SKM-1 (cell line): ENCODE results near the gene CHRD.
"Not testable (repeated sequence)": the region's sequence is repeated elsewhere in the genome, so short reads cannot be mapped to it uniquely, and the experiment has no call there.

Experiments
- DNase-seq: peaks from one replicate; lab custom pipeline; 2025; ENCODE audit not compliant: unreplicated experiment; lab: John Stamatoyannopoulos, UW

CHRD gene

GRCh38 chr3:184379358-184380184 lies at the start of gene CHRD:
CHRD (plus strand) TSS chr3:184380054; CDS start chr3:184380319, 265 bp downstream.
- no peak for DNase-seq

GRCh38 chr3:184332370-184333090 lies 47.3 kb upstream of the CHRD start:
- DNase-seq: no peak

DNA sequence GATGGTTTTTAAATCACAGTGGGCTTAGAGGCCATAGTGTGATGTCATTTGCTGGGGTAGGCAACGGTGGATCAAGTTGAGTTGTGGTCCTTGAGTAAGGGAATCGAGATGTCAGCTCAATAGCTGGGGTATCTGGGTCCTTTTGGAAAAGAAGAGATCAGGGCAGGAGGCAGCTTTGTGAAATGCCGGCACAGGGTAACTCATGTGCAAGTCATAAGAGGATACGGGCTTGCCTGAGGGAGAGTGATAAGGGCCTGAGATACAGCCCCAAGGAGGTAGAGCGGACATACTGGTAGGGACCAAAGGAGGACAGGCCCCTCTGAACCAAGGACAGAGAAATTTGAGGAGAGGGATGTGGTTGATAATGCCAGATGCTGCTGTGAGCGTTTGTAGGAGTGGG lies 46.7 kb upstream of the CHRD start:
- no peak for DNase-seq

DNA sequence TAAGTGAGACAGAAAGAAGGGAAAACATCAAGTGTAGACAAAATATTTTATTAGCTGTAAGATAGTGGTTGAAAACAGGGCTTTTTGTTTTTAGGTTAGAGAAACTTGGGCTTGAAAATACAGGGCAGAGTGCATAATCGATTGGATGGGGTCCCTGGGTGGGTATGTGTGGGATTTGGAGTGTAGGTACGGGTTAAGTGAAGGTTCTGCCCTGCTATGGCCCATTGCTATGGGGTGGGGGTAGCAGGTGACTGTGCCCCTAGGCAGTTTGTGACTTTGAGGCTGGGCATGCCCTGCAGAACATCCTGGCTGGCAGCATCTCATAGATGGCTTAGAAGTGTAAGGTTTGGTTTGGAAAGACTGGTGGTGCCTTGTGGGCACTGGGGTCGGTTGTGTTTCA lies 46.2 kb upstream of the CHRD start:
- DNase-seq: no peak

- no peak for DNase-seq
These were observed 45.2 kb upstream of the CHRD start for GRCh38 chr3:184334470-184335158.

DNA sequence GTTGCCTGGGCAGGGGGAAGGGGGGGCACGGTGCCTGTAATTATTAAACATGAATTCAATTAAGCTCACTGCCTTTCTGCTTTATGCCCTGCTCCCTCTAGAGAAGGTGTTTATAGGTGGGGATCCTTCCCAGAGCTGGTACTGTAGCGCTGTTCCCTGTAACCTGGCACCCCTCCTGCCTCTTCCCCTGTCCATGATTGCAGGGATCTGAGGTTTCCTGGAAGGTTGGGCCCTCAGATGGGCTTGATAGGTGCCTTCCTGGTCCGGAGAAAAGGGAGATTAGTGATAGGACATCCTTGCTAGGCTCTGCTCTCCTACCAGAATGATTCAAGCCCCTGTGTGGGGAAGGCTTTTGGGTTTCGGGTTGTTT lies 44.6 kb upstream of the CHRD start:
- DNase-seq: no peak

GRCh38 chr3:184335661-184336546 lies 44.0 kb upstream of the CHRD start:
- peak; percentile 53 for DNase-seq

- no peak for DNase-seq
These were observed 43.1 kb upstream of the CHRD start for GRCh38 chr3:184336547-184337398.

GRCh38 chr3:184337399-184337714 lies 42.5 kb upstream of the CHRD start, which contains the start of gene FAM131A:
FAM131A (plus strand) TSS chr3:184337600; CDS start chr3:184337631, 31 bp downstream.
- no peak for DNase-seq

DNA sequence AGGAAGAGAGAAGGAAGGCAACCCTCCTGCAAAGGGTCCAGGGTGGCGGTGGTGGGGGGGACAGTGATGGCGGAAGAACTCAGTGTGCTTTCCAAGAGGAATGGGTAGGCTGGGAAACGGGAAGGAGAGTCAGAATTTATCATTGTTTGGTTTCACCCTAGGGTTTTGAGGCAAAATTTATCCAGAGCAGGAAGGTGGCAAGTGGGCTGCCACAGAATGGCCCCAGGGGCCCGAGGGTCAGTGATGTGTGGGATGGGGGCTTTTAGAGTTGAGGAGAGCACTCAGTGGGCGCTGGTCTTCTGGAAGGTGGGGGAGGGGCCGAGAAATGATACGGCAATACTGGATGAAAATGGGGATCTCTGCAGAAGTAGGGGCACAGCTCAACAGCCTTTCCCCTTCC lies 41.9 kb upstream of the CHRD start:
- no peak for DNase-seq

DNA sequence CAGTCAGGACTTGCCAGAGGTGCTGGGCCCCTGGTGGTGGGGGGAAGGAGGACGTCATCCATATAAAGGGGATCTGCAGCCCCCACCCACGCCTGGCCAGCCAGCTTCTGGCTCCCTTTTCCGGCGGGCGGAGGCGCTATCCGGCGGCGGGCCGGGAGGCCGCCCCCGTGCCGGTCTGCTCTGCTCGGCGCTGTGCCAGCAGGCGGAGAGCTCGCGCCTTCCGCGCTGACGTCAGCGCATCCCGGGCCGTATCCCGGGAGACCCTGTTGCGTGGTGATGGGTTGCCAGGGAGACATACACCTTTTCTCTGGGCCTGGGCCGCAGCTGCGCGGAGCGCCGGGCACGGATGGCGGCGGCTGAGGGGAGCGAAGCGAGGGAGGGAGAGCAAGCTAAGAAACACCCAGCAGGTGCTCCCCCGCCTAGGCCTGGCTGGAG lies 41.3 kb upstream of the CHRD start:
- no peak for DNase-seq

GRCh38 chr3:184339001-184339400 lies 40.9 kb upstream of the CHRD start:
- no peak for DNase-seq

- not testable (repeated sequence) for DNase-seq
These were observed 40.3 kb upstream of the CHRD start for GRCh38 chr3:184339451-184340135.

- DNase-seq: no peak
These were observed 37.9 kb upstream of the CHRD start for GRCh38 chr3:184341925-184342324.

GRCh38 chr3:184343200-184343876 lies 36.5 kb upstream of the CHRD start:
- DNase-seq: no peak

GRCh38 chr3:184344579-184345316 lies 35.1 kb upstream of the CHRD start:
- no peak for DNase-seq

DNA sequence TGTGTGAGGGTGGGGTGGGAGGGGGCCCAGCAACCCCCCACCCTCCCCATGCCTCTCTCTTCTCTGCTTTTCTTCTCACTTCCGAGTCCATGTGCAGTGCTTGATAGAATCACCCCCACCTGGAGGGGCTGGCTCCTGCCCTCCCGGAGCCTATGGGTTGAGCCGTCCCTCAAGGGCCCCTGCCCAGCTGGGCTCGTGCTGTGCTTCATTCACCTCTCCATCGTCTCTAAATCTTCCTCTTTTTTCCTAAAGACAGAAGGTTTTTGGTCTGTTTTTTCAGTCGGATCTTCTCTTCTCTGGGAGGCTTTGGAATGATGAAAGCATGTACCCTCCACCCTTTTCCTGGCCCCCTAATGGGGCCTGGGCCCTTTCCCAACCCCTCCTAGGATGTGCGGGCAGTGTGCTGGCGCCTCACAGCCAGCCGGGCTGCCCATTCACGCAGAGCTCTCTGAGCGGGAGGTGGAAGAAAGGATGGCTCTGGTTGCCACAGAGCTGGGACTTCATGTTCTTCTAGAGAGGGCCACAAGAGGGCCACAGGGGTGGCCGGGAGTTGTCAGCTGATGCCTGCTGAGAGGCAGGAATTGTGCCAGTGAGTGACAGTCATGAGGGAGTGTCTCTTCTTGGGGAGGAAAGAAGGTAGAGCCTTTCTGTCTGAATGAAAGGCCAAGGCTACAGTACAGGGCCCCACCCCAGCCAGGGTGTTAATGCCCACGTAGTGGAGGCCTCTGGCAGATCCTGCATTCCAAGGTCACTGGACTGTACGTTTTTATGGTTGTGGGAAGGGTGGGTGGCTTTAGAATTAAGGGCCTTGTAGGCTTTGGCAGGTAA lies 34.3 kb upstream of the CHRD start:
- DNase-seq: peak; percentile 34
